Erythroblast (primary cell): Measurements from ENCODE around the gene PRDX6.

Experiments
- GATA1 ChIP-seq: IDR thresholded peaks from 2 replicates; pipeline ENCODE4 v1.6.1; 2011; ENCODE audit warnings: low read depth, mild to moderate bottlenecking, control low read depth, low read length, moderate library complexity
- POLR2A ChIP-seq: IDR thresholded peaks from 2 replicates; pipeline ENCODE4 v1.6.1; 2011; ENCODE audit warnings: mild to moderate bottlenecking, low read length

GRCh38 chr1:173445164-173445563, 32.0 kb upstream of the PRDX6 start:
- no peak for TF ChIP-seq POLR2A
- TF ChIP-seq GATA1, result no peak
